GM21529 (cell line): ENCODE results near the gene RAD9A.

ENCODE experiments used
- ATAC-seq: cut with Tn5 transposase; IDR thresholded peaks from one replicate; pipeline ENCODE4 v1.9.1; 2021; ENCODE audit not compliant: unreplicated experiment

RAD9A gene

GRCh38 chr11:67373648-67374570, 17.9 kb upstream of the RAD9A start:
- ATAC-seq, result no peak

GRCh38 chr11:67374571-67375281, 17.1 kb upstream of the RAD9A start:
- ATAC-seq, result no peak

- ATAC-seq, result no peak
Measured at GRCh38 chr11:67375320-67376055, 16.3 kb upstream of the RAD9A start.

GRCh38 chr11:67376063-67376820, 15.5 kb upstream of the RAD9A start:
- no peak for ATAC-seq

GRCh38 chr11:67376873-67377808, 14.6 kb upstream of the RAD9A start:
- no peak for ATAC-seq

- no peak for ATAC-seq
Measured at GRCh38 chr11:67378544-67378943, 13.2 kb upstream of the RAD9A start.

GRCh38 chr11:67379061-67380058, 12.4 kb upstream of the RAD9A start:
- no peak for ATAC-seq

GRCh38 chr11:67381244-67381972, 10.4 kb upstream of the RAD9A start:
- ATAC-seq, result no peak

- no peak for ATAC-seq
Measured at GRCh38 chr11:67382276-67383136, 9.3 kb upstream of the RAD9A start.

GRCh38 chr11:67384851-67385366, 6.9 kb upstream of the RAD9A start:
- no peak for ATAC-seq

- no peak for ATAC-seq
Measured at GRCh38 chr11:67387069-67387468, 4.7 kb upstream of the RAD9A start.

- no peak for ATAC-seq
Measured at GRCh38 chr11:67387518-67387917, 4.3 kb upstream of the RAD9A start.

- ATAC-seq, result no peak
Measured at GRCh38 chr11:67389477-67389876, 2.3 kb upstream of the RAD9A start.

GRCh38 chr11:67390947-67391303, 861 bp upstream of the RAD9A start:
- ATAC-seq, result no peak

- ATAC-seq, result peak; percentile 9
Measured at GRCh38 chr11:67392183-67392715, 463 bp downstream of the RAD9A start.

GRCh38 chr11:67393437-67393836, 1.7 kb downstream of the RAD9A start:
- ATAC-seq, result no peak
